A549 treated with CORT108297 at 1 μM for 4 hours (cell line): Measurements from ENCODE around the gene LACTBL1. TPM values are rescaled to one million over a fixed set of nuclear protein-coding genes. Genes with fewer than 3 reads are reported as not detected.

Source experiments
- total RNA-seq: library from RNA; stranded (reverse); fragments of 200-300 nt; extraction: Qiagen RNA extraction; gene quantifications from 5 replicates; pipeline ENCODE4 v1.2.3, GENCODE V29; 2022

Gene LACTBL1
- not detected in 5 replicates for total RNA-seq

GRCh38 chr1:22972760-22973159 lies at the start of gene LACTBL1:
Gene LACTBL1 (minus strand): TSS chr1:22972866. CDS start chr1:22972316, 550 bp downstream.

GRCh38 chr1:23019094-23019862 lies 46.6 kb upstream of the LACTBL1 start, which contains the start of gene KDM1A:
Gene KDM1A (plus strand): TSS chr1:23019468. CDS start chr1:23019597, 129 bp downstream.

Other genes starting within 250 kb of the LACTBL1 start
- gene TEX46, start 43.0 kb upstream of the LACTBL1 start, total RNA-seq, result not detected in 5 replicates
- gene KDM1A, start 46.6 kb upstream of the LACTBL1 start, total RNA-seq, result 77.1 to 89.9 TPM (median 87.4 TPM) in 5 replicates
- gene LUZP1, start 196.0 kb upstream of the LACTBL1 start, total RNA-seq, result 18.8 to 24.8 TPM (median 22.5 TPM) in 5 replicates
- gene HTR1D, start 244.6 kb upstream of the LACTBL1 start, total RNA-seq, result 13.1 to 16.2 TPM (median 14.4 TPM) in 5 replicates